Transverse colon (tissue), 3 donors: ENCODE measurements around the gene GADL1.

Experiments used
- CTCF ChIP-seq, 5 experiments: fragments of 200-600 bp in 3 of 5; fragments of 450-650 bp in 2 of 5; sonication (generic) in 3 of 5; IDR thresholded peaks; 1 replicate in 2 of 5; 2 replicates in 3 of 5; pipeline ENCODE4 v1.5.1; 2016 to 2017; ENCODE audit warnings: antibody characterized with exemption in 5 of 5, inconsistent platforms in 3 of 5, mild to moderate bottlenecking in 2 of 5, moderate library complexity in 1 of 5
- POLR2A ChIP-seq: fragments of 450-650 bp; IDR thresholded peaks from one replicate; pipeline ENCODE4 v1.6.1; 2016; ENCODE audit warnings: antibody characterized with exemption, mild to moderate bottlenecking, moderate library complexity

GRCh38 chr3:30685267-30685667, 209.2 kb downstream of the GADL1 start:
- TF ChIP-seq POLR2A (no peak), CTCF (IDR thresholded peaks at IDR 0.05) (no peak)
